ENCODE data around the gene ARHGEF11.

DNA sequence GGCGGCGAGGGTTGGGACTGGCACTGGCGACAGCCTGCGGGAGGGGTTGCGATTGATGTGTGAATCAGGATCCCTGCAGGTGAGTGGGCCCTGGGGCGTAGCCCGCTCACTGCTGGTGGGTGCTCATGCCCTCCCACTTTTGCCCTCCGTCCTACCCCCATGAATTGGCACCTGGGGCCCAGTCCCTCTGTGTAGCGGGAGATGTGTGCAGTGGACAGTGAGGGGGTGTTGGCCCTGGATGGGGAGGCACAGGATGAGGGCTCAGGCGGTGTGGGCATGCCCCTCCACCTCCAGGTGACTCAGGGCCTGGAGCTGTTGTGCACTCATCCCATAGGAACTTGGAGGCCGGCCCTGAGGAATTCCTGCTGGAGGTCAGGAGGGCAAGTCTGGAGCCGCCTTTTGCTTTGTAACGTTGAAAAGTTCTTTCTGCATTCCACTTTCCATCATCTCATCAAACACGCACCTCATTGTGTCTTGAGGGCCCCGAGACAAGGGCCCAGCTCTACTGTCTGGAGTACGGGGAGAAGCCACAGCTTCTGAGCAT lies 149.0 kb downstream of the ARHGEF11 start:
- TF ChIP-seq, protein P1, sequence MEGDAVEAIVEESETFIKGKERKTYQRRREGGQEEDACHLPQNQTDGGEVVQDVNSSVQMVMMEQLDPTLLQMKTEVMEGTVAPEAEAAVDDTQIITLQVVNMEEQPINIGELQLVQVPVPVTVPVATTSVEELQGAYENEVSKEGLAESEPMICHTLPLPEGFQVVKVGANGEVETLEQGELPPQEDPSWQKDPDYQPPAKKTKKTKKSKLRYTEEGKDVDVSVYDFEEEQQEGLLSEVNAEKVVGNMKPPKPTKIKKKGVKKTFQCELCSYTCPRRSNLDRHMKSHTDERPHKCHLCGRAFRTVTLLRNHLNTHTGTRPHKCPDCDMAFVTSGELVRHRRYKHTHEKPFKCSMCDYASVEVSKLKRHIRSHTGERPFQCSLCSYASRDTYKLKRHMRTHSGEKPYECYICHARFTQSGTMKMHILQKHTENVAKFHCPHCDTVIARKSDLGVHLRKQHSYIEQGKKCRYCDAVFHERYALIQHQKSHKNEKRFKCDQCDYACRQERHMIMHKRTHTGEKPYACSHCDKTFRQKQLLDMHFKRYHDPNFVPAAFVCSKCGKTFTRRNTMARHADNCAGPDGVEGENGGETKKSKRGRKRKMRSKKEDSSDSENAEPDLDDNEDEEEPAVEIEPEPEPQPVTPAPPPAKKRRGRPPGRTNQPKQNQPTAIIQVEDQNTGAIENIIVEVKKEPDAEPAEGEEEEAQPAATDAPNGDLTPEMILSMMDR (conservative IDR thresholded peaks at IDR 0.05; ENCODE audit: low read length) = no peak
- TF ChIP-seq EZH2phosphoT487 (IDR thresholded peaks at IDR 0.05; ENCODE audit: borderline replicate concordance) = no peak
